ENCODE measurements around the gene DNAJC18. TPM values are rescaled to one million over a fixed set of nuclear protein-coding genes. Genes with fewer than 3 reads are reported as not detected.

DNAJC18 gene
- total and polyA plus RNA-seq, 2 of the 4 experiments (the other 2 are of a cell fraction) = 8.5 to 11.1 TPM

DNA sequence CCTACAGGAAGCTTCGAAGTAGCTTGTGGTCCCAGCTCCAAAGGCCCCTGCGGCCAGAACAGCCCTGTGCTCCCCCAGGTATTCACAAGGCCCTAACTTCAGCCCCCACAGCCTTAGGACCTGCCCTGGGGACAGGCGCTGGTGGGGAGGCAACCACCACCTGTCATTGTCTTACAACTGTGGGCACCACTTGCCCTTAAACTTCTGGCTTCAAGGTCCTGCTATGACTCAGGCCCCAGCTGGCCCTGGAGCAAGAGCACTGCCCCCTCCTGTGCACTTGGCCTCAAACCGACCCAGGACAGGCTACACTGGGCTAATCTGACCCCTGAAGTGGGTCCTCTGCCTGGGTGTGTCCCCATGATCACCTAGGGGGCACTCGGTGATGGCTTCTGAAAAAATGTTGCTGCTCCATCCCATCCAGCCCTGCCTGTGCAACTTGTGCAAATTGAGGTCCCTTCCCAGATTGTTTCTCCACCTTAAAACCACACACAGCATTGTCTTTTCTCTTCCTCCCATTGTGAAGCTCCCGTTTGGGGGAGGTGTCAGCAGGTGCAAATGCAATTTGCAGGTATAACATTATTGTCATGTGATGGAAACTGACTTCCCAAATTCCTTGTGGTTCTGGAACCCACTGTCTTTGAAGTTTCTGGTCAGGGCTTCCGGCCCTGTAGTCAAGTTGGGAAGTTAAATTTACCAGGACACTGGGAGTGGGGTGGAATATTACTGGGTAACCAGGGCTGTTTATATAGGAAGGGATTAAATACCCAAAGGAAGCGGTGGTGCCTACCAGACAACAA, 43.3 kb downstream of the DNAJC18 start:
- Histone ChIP-seq H3K9me1 (ENCODE audit: insufficient read depth, low read length) (no peaks in the 10 kb centered on the region), H3K79me1 (ENCODE audit: low read depth in 1 of 2, low read length in 2 of 2) (no peaks in the 10 kb centered on the region), H3K4me2 (ENCODE audit: low read depth, low read length) (no peak overlapping the region), H3K56ac (ENCODE audit: extremely low read depth, insufficient read depth, low read length) (no peak overlapping the region), H2AK5ac (ENCODE audit: low read depth, low read length) (no peak overlapping the region), H4K8ac (ENCODE audit: low read depth in 2 of 2, low read length in 2 of 2) (no peak overlapping the region), H3K4me1 (ENCODE audit: control insufficient read depth, insufficient read depth, low read length) (peaks cover 3% of the 10 kb centered on the region; the same call in 1 of the 2 replicates), H4K91ac (ENCODE audit: insufficient read depth, low read depth, low read length) (no peak overlapping the region), H3K27ac (ENCODE audit: insufficient read depth, low read length) (no peak overlapping the region), H3K9me3 (ENCODE audit: control insufficient read depth, insufficient read depth, low read length) (peaks cover 16% of the 10 kb centered on the region; the same call in 1 of the 2 replicates), H2BK20ac (ENCODE audit: low read depth, low read length) (no peak overlapping the region), H3K36me3 (ENCODE audit: control insufficient read depth, insufficient read depth, low read length) (no peaks in the 10 kb centered on the region), H3K4me3 (ENCODE audit: insufficient read depth, low read depth, low read length) (no peak overlapping the region), H3K14ac (replicated peaks; ENCODE audit: low read depth, low read length) (no peak overlapping the region), H2BK5ac (ENCODE audit: low read depth, low read length, poor library complexity, severe bottlenecking) (no peak overlapping the region), H3K9ac (ENCODE audit: low read depth, low read length) (no peak overlapping the region), H2AK9ac (replicated peaks; ENCODE audit: low read depth, low read length, poor library complexity) (no peak overlapping the region), H2BK120ac (ENCODE audit: low read depth, low read length) (no peak overlapping the region), H3K27me3 (ENCODE audit: control insufficient read depth, insufficient read depth, low read length) (peaks cover 28% of the 10 kb centered on the region), H3K18ac (ENCODE audit: low read depth, low read length) (no peak overlapping the region), H4K20me1 (ENCODE audit: insufficient read depth, low read length) (no peaks in the 10 kb centered on the region), H2AFZ (replicated peaks; ENCODE audit: low read length, poor library complexity) (no peak overlapping the region), H4K5ac (ENCODE audit: low read depth, low read length) (no peak overlapping the region), H3K23ac (ENCODE audit: low read depth, low read length) (no peak overlapping the region), H3K4ac (ENCODE audit: low read depth, low read length) (no peak overlapping the region), H2BK15ac (ENCODE audit: low read depth, low read length) (no peak overlapping the region)
- BruUV-seq (replicated peaks) = no TSS peak
- POLR2A ChIA-PET (ENCODE audit: unreplicated experiment) = no interaction called here
- no peak for DNase-seq
- dilution Hi-C loops (cut with HindIII; ENCODE audit: low sequenced_read_pairs, unreplicated experiment) (no loop called here), intact Hi-C loops (cut with micrococcal nuclease) (no loop called here), in situ Hi-C loops (cut with MboI; ENCODE audit: low sequenced_read_pairs) (no loop called here)
- 56% methylated on average over 2 of the region's 8 CpGs; no CpG with 5 or more reads in 1 of the 2 experiments for WGBS, 2 experiments (ENCODE audit: extremely low coverage in 2 of 2, insufficient read length in 1 of 2)
- TF ChIP-seq MAZ (IDR thresholded peaks at IDR 0.05; ENCODE audit: borderline replicate concordance, low read depth, low read length) (peak; percentile 29; the same call in 1 of the 2 replicates), MAFK (IDR thresholded peaks at IDR 0.05; ENCODE audit: low read depth, low read length) (no peak)
- no peak for ATAC-seq (ENCODE audit: low read depth)
- CTCF ChIA-PET = no interaction called here
